Tibial artery (tissue), 4 donors: ENCODE measurements around the gene RILP.

Source experiments
- DNase-seq, 2 donors: peaks; one replicate each; pipeline ENCODE4 v3.0.0-alpha.2; 2019
- H3K27ac ChIP-seq, 2 donors: fragments of 200-600 bp; sonication (generic) in 1 of 2; 1 replicate in 1 of 2; 2 replicates in 1 of 2; pipeline ENCODE4 v1.5.1; 2018 to 2019; ENCODE audit warnings: mild to moderate bottlenecking in 1 of 2
- H3K27me3 ChIP-seq, 2 donors: fragments of 200-600 bp; sonication (generic) in 1 of 2; one replicate each; pipeline versions ENCODE4 v1.5.1 to v1.6.0; 2016 to 2019
- H3K36me3 ChIP-seq, 3 donors: fragments of 200-600 bp; sonication (generic) in 2 of 3; one replicate each; pipeline ENCODE4 v1.5.1; 2016 to 2019; ENCODE audit warnings: mild to moderate bottlenecking in 2 of 3
- H3K4me1 ChIP-seq, 4 donors: fragments of 200-600 bp; sonication (generic) in 2 of 4; 1 replicate in 3 of 4; 2 replicates in 1 of 4; pipeline ENCODE4 v1.5.1; 2016 to 2019
- H3K4me3 ChIP-seq, 2 donors: fragments of 200-600 bp; sonication (generic) in 1 of 2; 1 replicate in 1 of 2; 2 replicates in 1 of 2; pipeline ENCODE4 v1.5.1; 2018 to 2019; ENCODE audit warnings: mild to moderate bottlenecking in 2 of 2
- H3K9me3 ChIP-seq, 3 donors: fragments of 200-600 bp; sonication (generic) in 1 of 3; one replicate each; pipeline ENCODE4 v1.5.1; 2016 to 2019
- intact Hi-C: fragments of 100-400 bp; cut with DNase I; formaldehyde crosslinking; loops from one replicate; pipeline ENCODE4 v1.15.0; 2023; ENCODE audit warnings: low total_unique reads
- TF ChIP-seq, protein P1 (sequence below), 2 experiments: fragments of 200-600 bp in 1 of 2; fragments of 450-650 bp in 1 of 2; IDR thresholded peaks; one replicate each; pipeline ENCODE4 v1.5.1; 2017 to 2019; ENCODE audit warnings: antibody characterized with exemption in 2 of 2, mild to moderate bottlenecking in 1 of 2, moderate library complexity in 1 of 2

The RILP gene

DNA sequence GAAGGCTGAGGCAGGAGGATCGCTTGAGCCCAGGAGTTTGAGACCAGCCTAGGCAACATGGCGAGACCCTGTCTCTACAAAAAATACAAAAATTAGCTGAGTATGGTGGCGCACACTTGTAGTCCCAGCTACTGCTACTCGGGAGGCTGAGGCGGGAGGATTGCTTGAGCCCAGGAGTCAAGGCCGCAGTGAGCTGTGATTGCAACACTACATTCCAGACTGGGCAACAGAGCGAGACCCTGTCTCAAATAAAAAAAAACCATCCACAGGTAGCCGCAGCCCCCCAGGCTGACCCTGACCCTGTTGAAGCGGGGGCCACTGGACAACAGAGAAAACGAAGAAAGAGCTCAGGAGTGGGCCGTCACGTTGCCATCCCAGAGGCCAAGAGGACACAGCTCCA, 25.0 kb downstream of the RILP start:
- TF ChIP-seq, protein P1, sequence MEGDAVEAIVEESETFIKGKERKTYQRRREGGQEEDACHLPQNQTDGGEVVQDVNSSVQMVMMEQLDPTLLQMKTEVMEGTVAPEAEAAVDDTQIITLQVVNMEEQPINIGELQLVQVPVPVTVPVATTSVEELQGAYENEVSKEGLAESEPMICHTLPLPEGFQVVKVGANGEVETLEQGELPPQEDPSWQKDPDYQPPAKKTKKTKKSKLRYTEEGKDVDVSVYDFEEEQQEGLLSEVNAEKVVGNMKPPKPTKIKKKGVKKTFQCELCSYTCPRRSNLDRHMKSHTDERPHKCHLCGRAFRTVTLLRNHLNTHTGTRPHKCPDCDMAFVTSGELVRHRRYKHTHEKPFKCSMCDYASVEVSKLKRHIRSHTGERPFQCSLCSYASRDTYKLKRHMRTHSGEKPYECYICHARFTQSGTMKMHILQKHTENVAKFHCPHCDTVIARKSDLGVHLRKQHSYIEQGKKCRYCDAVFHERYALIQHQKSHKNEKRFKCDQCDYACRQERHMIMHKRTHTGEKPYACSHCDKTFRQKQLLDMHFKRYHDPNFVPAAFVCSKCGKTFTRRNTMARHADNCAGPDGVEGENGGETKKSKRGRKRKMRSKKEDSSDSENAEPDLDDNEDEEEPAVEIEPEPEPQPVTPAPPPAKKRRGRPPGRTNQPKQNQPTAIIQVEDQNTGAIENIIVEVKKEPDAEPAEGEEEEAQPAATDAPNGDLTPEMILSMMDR (IDR thresholded peaks at IDR 0.05) = no peak
- Histone ChIP-seq H3K9me3 (no peaks in the 10 kb centered on the region), H3K36me3 (peaks cover 0 to 11% (median 4%) of the 10 kb centered on the region in 3 donors), H3K27ac (no peak overlapping the region), H3K27me3 (no peaks in the 10 kb centered on the region), H3K4me1 (peaks cover 0 to 32% (median 20%) of the 10 kb centered on the region in 4 donors), H3K4me3 (no peak overlapping the region)
- intact Hi-C loops = no loop called here
- no peak for DNase-seq

DNA sequence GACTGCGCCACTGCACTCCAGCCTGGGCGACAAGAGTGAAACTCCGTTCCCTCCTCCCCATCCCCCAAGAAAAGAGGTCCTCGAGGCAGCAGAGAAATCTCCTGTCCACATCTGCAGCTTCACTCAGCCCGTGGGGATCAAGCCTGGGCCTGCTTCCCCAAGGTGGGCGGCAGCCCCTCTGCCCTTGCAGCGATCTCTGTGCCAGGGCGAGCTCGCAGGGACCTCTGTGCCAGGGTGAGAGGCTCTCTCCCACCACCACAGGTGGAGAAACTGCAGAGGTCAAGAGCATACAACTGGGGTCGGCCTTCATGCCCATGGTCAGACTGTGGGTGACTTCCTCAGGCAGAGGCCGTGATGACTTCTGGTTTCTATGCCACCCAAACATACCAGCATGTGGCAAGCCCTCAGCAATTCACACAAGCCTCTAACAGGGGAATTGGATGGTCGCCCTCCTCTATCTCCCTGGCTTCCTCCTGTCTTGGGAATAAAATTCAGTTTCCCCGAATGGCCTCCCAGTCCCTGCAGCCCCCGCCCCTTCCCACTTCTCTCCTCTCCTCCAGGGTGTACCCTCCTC, 26.5 kb downstream of the RILP start:
- no peak for DNase-seq
- TF ChIP-seq, protein P1 (IDR thresholded peaks at IDR 0.05) = no peak
- intact Hi-C loops = no loop called here
- Histone ChIP-seq H3K9me3 (no peaks in the 10 kb centered on the region), H3K27me3 (no peaks in the 10 kb centered on the region), H3K4me1 (peaks cover 0 to 24% (median 16%) of the 10 kb centered on the region in 4 donors), H3K27ac (no peak overlapping the region), H3K4me3 (no peak overlapping the region), H3K36me3 (peaks cover 0 to 19% (median 4%) of the 10 kb centered on the region in 3 donors)

DNA sequence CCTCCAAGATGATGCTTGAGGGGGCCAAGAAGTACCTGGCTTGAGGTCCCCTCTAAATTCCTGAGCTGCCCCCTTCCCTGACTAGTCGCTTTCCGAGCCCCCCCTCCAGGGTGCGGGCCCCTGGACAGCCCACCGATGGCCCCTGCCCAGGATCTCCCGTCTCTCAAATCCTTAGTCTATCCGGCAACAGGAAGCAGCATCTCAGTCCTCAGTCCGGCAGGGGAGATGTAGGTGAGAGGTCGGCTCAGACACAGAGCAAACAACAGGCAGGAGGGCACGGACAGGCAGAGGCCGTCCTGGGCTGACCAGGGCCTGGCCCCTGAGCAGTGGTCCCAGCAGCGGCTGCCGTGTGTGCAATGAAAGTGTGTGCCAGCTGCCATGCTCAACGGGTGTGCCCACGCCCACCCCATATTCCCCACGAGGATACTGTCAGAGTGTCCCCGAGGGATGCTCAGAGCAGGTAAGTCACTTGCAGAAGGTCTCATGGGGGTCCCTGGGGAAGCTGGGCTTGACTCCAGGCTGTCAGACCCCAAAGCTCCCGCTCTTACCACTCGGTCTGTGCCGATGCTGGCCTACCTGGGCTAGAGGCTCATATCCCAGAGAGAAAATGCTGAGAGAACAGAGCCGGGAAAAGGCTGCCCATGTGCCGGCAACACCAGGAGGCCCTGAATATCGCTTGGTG, 28.3 kb downstream of the RILP start:
- no peaks in the 10 kb centered on the region for H3K27me3 ChIP-seq
- no peak overlapping the region for H3K27ac ChIP-seq
- H3K4me3 ChIP-seq = no peak overlapping the region
- H3K4me1 ChIP-seq = peaks cover 0 to 8% (median 2%) of the 10 kb centered on the region in 4 donors
- TF ChIP-seq, protein P1 (IDR thresholded peaks at IDR 0.05) = no peak
- DNase-seq = no peak
- H3K36me3 ChIP-seq = peaks cover 0 to 26% (median 4%) of the 10 kb centered on the region in 3 donors
- no peaks in the 10 kb centered on the region for H3K9me3 ChIP-seq
- intact Hi-C loops = no loop called here

DNA sequence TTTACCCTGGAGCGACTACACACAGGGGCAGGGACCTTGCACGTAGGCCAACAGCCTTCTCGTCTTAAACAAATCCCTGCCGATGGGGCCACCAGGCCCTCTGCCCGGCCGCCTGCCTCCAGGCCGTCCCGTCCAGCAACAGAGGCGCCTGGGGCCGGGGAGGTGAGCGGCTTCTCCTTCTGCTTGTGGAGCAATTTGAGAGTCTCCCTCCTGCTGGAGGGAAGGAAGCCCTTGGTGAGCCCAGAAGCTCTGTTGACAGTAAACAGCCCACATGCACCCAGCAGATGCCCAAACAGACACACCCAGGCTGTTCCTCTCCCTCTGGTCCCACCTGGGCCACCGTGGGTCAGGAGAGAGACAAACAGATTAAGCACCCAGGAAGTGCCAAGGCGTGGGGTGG, 29.2 kb downstream of the RILP start:
- no peak overlapping the region for H3K27ac ChIP-seq
- H3K4me3 ChIP-seq = no peak overlapping the region
- intact Hi-C loops = no loop called here
- TF ChIP-seq, protein P1 (IDR thresholded peaks at IDR 0.05) = no peak
- H3K36me3 ChIP-seq = peaks cover 0 to 26% (median 7%) of the 10 kb centered on the region in 3 donors
- H3K4me1 ChIP-seq = peaks cover 0 to 6% (median 0%) of the 10 kb centered on the region in 4 donors
- no peaks in the 10 kb centered on the region for H3K27me3 ChIP-seq
- DNase-seq = no peak
- H3K9me3 ChIP-seq = no peaks in the 10 kb centered on the region

DNA sequence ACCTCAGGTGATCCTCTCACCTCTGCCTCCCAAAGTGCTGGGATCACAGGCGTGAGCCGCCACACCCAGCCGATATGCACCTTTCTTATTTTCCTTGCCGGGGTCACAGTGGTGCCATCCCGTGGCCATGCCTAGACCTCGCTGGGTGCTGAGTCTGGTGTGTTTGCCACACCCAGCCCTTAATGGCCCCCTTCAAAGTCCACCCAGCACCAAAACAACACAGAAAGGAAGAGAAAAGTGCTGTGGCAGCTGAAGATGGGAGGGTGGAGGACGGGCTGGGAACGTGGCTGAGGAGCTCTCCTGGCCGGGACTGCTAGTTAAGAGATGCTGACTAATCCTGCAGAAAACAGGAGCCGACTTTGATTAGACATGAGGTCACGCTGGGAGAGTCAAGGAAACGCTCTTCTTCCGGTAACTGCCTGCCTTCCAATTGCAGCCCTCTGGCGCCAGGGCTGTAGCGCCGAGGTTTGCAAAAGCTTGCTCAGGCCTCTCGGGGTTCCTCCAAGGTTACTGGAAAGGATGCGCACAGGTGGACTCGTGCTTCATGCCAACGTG, 32.0 kb downstream of the RILP start:
- no peak overlapping the region for H3K27ac ChIP-seq
- peak in 1 of 2 donors; percentile 28 for DNase-seq
- TF ChIP-seq, protein P1 (IDR thresholded peaks at IDR 0.05) = no peak
- intact Hi-C loops = no loop called here
- peaks cover 0 to 6% (median 0%) of the 10 kb centered on the region in 4 donors for H3K4me1 ChIP-seq
- no peaks in the 10 kb centered on the region for H3K27me3 ChIP-seq
- no peak overlapping the region for H3K4me3 ChIP-seq
- peaks cover 0 to 40% (median 15%) of the 10 kb centered on the region in 3 donors for H3K36me3 ChIP-seq
- H3K9me3 ChIP-seq = no peaks in the 10 kb centered on the region
